GF-D8 (cell line): ENCODE results near the gene CCNY.

ENCODE experiments used
- DNase-seq: peaks from one replicate; lab custom pipeline; 2025; lab: John Stamatoyannopoulos, UW

The CCNY gene

DNA sequence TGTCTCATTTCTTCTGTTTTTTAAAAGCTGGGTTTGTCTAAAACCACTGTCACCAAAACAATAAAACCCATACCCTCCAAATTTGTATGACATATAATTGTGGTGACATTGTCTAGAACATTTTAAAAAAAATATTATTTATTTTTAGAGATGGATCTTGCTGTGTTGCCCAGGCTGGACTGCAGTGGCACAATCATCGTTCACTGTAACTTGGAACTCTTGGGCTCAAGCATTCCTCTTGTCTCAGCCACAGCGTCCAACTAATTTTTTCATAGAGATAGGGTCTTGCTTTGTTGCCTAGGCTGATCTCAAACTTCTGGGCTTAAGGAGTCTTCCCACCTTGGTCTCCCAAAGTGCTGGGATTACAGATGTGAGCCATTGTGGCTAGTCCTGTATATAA, 116.5 kb downstream of the CCNY start:
- no peak for DNase-seq

DNA sequence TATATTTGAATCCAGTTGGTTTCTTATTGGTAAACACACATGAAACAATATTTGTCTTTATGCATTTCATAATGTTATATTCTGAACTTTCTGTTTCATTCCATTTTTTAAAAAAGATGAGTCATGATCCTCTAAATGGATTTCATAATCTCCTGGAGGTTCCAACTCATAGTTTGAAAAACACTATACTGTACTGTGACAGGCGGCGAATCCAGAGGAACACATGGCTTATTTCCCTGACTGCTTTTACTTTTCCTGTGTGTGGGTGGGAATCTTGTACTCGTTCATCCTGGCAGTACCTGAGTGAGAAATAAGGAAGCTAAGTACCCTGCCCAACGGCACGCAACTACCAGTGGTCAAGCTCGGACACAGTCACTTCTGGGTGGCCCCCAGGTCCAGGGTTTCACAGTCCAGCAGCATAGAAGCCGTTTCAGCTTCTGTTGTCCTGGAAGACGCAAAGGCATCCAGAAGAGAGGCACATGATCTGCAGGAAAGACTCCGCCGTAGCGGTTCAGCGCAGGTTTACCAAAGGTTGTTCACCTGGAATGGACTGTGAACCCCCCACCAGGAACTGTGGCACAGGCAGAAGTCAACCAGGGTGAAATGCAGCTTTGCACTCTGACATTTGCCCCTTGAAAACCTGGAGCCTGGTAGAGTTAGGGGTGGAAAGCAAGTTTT, 117.7 kb downstream of the CCNY start:
- DNase-seq, result no peak

DNA sequence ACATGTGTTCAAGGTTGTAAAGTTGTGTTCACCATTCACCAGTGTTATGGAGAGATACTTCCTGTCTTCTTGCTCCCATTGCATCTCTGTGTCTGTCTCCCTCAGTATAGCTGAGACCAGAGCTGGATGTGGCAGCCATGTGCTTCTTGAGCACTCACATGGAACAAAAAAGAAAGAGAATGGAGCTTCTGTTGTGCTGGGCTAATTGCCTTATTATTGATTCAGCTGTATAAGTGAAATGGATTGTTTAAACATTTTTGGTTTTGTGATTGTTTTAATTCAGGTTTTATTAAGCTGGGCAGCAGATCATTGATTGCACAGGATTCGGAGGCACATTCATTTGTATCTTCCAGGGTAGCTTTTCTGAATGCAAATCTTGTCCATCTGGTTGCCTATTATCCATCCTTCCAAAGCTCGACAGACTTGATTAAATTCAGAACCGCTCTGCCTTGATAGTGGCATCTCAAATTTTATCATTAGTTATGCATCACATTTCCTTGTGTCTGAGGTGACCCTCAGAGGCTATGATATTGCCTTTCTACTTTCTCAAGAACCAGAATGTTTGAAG, 119.9 kb downstream of the CCNY start:
- no peak for DNase-seq

DNA sequence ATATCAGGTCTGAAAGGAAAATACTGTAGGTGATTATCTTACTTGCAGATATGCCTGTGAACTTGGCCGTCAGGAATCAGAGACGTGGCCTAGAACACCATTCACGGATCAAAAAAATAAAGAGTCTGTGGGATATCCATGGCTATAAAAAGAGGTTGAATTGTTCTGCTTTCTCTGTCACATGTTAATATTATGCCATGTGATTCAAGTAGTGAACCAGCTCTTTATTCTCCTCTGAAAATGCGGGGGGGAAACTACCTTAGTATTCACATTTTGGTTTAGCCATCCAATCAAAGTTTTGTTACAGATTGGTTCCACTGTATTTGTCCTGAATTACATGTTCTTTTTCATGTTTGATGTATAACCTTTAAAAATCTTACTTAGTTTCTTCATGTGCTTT, 120.5 kb downstream of the CCNY start:
- DNase-seq, result no peak

DNA sequence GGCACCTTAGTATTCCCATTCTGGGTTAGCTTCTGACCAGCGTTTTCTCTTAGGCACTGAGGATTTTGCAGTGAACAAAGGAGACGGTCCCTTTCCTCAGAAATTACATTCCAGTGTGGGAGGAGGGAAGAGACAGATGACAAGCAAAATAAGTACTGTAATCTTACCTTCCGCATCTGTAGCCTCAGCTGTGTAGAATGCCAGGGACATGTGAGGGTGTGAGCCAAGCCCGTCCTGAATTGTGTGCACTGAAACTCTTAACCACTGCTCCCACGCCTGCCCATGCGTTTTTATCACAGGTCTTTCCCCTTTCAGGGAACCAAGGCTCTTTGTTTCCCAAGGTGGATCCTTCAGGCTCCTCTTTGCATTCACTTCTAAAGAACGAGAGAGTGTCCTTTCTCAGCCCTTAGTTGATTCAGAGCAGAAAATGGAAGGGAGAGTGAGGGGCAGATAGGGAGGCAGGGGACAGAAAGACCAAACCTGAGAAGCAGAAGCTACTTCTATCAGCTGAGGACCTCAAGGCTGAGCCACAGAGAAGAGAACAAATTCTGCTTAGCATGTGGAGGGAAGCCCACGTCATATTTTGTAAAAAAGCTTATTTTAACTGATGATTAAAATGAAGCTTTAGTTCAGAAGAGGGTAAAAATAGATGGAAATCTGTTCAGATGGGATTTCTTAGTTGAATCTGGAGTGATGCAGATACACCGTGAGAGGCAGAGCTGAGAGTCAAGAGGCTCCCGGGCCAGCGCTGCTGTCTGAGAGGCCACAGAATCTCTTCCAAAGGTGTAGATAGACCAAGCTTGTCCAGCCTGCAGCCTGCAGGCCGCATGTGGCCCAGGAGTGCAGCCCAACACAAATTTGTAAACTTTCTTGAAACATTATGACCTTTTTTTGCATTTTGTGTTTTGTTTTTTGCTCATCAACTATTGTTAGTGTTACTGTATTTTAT, 122.5 kb downstream of the CCNY start:
- DNase-seq, result no peak

DNA sequence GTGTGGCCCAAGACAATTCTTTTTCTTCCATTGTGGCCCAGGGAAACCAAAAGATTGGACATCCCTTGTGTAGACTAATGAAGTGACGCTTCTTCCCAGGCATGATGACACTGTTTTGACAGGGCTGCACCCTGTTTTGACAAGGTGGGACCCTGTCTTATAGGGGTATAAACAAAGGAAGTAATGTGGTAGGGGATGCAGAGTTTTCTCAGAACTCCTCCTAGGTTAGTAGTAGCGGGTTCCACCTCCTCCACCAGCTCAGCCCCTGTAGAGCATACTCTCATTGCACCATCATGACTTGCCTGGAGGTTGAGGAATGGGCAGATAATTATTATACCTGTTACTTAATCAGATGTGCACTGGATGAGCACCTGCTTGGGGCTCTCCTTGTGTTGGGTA, 123.1 kb downstream of the CCNY start:
- no peak for DNase-seq

DNA sequence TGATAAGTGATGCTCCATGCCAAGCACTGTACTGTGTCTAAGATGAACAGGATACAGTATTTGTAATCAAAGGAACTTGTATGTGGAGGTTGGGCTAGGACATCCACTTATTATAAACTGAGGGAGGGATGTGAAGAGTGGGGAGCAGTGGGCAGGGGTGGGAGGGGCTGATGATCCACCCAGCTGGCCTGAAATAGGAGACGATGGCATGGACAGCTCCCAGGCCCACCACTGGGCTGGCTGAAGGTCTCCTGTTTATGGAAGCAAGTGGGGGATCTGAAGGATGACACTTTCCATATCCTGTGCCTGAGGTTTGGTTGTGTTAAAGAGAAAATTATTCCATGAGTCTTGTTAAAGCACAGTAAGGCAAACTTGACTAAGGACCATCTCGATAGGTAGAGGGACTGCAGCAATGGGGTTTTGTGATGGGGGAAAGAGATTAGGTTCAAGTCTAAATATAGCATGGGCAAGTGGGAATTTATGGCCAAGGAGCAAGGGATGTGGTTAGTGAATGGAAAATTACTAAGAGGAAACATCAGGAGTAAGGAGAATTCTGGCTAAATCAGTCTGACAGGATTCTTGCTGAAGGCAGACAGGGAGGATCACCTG, 124.6 kb downstream of the CCNY start:
- no peak for DNase-seq

DNA sequence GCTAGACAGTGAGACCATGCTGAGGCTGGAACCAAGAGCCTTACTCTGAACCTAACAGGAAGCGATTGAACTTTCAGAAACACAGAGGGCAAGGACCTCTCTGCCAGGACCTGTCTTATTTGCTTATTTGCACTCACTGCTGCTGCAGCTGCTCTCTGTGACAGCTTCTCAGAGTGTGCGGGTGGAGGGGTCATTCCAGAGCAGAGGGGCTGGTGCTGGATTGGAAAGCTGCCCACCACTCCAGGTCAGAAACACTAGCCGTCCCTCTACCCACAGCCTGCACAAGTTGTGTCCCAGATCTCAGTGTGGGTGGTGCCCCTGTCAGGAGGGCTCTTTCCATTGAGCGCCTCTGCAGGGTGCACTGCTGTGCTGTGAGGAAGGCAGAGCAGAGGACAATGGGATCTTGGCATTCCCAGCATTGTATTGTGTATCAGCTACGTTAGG, 126.2 kb downstream of the CCNY start:
- no peak for DNase-seq

DNA sequence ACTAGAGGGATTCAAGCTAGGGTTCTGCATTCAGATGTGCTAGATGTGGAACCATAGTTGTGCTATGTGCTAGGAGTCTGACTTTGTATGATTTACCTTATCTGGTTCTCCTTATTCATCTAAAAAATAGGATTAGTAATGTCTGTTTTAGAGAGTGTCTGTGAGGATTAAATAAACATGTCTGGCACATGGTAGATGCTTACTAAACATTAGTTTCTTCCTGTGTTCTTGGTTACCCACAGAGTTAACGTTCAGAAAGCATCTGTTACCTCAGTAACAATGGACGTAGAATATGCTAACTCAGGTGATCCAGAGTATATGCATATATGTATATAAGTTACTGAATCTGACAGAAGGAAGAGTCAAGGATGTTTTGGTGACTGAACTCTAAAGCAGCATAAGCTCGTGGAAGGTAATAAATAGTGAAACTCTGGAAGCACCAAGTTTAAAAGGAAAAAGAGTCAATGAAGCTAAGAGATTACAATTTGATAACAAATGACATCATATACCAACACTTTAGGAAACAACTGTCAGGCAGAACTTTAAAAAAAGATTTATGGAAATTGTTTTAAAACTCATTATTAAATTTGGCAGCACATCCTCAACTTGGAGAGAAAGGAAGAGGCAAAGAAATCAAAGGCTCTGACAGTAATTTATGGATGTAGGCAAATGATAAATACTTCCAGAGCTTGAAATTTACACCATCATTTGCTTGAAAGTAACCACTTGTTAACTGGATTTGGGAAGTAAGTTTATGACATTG, 127.0 kb downstream of the CCNY start:
- DNase-seq, result no peak

DNA sequence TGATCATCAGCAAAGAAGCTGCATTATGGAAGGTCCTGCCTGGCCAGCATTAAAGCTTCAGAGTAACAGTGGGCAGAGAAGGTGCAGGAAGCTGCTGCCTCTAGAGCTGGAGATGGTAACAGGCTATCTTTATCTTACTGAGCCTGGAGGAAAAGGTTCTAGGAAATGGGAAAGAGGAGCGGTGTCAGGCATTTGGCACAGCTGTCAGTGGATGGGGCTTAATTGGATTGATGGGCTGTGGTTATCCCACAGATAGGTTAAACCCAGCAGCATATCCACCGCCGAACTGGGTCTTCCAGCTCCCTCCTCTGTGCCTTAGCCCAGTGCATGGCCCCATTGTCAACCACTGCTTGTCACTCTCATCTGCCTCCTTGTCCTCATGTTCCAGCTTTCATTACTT, 127.6 kb downstream of the CCNY start:
- no peak for DNase-seq

DNA sequence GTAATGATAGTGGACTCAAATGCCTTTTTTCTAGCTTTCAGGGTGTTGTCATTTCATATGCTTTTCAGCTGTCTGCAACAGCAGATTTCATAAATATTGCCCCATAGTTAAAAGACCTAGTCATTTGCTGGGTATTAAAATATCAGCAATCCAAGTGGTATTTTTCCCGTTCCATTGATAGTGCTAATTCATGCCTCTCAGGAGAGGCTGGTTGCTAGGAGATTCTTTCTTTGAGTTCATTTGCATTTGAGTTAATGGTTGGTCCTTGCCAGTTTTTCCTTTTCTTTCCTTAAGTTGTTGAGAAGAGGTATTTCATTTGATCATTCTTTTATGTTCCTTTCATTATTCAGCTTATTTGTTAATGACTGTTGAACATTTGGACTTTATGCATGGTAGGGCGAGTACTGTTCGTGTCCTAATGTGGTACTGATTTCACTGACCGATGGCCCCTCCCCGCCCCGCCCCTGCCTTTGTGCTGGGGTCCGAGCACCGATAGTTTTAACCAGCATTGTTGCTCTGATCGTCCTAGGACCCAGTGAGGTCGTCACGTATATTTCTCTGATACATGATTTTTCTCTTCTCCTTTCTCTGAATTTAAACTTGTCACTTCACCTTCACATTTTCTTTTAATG, 128.6 kb downstream of the CCNY start:
- DNase-seq, result no peak

DNA sequence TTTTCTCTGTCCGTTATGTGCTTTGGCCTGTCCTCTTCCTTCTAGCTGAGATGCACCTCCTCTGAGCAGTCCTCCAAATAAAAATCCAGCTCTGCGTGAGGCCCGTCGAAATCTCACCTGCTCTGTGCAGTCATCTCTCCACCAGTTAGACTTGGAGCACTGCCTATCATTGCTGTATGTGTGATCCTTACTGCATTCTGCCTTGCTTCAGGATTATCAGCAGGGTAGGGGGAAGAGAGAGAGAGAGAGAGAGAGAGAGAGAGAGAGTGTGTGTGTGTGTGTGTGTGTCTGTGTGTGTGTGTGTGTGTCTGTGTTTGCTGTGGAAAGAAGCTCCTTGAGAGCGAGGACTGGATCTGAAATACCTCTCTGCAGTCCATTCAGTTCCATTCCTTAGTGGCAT, 129.4 kb downstream of the CCNY start:
- no peak for DNase-seq

DNA sequence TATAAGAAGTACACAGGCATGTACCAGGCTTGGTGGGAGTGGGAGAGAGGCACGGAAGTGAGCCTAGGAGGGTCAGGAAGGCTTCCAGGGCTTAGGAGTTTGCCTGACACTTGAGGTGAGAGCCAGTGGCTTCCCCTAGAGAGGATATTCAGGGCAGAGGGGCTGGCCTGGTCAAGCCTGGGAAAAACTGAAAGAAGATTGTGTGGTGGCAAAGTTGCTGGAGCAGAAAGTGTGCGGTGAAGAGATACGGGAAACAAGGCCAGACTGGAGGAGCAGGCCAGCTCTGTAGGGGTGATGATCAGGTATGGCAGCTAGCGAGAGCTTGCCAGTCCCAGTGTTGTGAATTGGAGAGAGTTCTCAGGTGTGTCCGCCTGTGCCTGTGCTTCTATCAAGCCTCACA, 129.9 kb downstream of the CCNY start:
- DNase-seq, result no peak

DNA sequence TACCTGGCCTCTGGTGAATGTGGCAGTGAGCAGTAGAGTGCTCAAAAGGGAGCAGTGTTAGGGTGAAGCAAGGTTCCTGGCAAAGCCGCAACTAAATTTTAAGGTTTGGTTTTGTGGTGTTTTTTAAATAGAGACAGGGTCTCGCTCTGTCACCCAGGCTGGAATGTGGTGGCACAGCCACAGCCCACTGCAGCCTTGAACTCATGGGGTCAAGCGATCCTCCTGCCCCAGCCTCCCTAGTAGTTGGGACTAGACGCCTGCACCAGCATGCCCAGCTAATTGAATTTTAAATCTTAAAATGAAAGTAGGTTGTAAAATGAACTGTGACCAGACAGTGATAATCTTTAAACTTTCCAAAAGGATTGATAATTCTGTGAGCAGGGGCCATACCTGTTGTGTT, 130.4 kb downstream of the CCNY start:
- DNase-seq, result no peak

DNA sequence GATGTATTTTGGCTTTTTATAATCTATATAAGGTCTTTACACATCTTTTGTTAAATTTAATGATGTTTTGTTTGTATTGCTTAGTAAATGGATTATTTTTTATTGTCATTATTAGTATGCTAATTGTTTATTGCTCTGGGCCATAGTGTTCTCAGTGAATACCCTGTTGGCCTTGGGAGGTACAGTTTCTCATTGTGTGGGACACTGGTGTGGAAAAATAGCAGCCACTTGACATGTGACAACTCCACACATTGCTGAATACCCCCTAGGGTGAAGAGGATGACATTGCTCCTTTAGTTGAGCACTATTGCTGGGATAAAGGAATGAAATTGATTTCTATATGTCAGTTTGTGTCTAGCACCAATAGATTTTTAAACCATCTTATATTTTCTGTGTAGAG, 130.9 kb downstream of the CCNY start:
- DNase-seq, result no peak

DNA sequence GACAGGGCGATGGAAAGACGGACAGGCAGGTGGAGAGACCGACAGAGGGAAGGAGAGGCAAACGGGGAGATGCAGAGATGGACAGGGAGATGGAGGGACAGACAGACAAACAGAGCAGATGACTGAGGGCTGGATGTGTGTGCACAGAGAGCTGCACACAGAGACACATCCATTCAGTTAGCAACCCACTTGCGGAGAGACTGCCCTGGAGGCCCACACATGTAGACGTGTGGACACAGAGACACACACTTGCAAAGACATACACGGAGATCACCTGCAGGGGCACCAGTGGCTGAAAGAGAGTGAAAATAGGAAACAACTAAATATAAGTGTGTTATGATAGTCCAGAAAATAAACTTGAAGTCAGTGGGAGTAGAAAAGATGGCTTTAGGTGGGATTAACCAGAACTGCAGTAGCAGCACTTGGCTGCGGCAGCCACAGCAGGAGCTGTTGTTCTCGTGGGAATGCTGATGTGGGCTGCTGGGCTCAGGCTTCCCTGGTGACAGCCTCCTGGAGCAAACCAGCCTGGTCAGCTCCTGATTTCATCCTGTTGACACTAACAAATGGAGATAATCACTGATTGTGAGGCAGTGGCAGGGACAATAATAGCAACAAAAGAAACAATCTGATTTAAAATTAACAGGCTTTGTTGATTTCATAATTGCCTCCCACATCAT, 134.1 kb downstream of the CCNY start:
- no peak for DNase-seq

DNA sequence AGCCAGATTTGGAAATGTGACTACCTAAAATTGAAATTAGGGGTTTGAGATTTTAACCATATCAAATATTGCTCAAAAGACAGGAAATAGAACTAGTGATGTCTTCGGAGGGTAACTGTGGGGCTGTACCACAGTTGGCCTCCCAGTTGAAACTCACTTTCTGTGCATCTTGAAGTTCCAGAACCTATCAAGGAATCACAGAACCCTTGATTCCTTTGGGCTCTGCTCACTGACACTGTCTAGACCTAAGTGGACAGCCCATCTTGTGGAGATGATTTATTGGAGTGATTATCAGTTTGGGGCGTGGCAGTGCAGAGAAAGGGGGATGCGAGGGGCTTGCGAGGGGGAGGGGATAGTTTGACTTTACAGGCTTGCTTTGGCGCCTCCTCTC, 134.6 kb downstream of the CCNY start:
- DNase-seq, result no peak

DNA sequence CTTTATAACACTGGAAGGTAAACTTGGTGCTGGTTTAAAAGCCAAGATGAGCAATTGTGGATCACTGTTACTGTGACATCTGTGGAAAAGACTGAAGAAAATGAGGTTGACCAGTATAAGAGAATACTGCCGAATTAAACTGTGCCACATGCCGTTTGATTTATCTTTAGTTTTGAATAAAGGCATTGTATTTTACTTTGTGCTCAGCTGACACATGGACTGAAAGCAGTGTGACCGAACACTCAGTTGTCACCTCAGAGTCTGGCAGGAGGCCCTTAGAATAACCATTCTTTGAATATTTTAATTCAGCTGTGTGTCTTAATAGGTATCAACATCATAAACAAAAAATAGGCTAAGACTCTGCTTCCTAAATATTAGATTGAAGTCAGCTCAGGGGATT, 135.1 kb downstream of the CCNY start:
- no peak for DNase-seq

DNA sequence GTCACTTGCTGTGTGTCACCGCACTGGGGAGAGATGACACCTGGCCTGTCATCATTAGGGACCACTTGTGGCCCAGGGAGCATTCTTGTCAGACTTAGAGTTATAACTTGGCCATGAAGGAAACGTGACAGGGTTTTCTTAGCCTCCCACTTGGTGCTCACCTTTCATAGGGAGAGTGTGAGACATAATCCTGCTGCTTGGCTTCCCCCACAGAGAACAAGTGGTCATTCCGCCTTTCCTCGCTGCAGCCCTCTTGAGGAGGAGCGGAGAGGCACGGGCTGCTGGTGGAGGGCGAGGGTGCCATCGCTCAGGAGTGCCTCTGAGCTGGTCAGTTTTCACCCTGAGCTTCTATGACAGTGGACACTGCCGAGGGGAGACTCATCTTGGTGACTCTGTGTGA, 143.8 kb downstream of the CCNY start:
- DNase-seq, result no peak

DNA sequence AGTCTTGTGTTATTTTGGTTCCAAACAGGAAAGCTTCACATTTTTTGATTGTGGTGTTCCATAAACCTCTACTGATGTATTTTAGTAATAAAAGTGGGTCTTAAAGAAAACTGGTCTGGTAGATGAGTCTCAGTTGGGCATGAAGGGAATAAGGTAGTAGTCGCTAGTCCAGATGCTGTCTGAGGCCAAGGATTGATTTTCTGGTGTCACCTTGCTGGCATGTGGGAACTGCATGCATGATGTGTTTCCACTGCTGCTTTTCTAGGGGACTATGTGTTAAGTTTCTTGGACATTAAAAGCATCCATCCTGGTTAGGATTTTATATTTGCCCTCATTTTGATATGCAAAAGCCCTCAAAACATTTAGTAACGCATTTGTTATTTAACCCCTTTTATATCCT, 145.1 kb downstream of the CCNY start:
- no peak for DNase-seq
